Stimulated activated CD8-positive, alpha-beta memory T cell treated with anti-CD3 and anti-CD28 coated beads, Interleukin-12 subunit alpha, Interleukin-12 subunit beta, amount 100 ng/mL, for 4 hours (primary cell): ENCODE measurements around the gene PIK3R5.
"Not testable (repeated sequence)": the region's sequence is repeated elsewhere in the genome, so short reads cannot be mapped to it uniquely, and the experiment has no call there.

Source experiments
- DNase-seq: peaks from one replicate; pipeline ENCODE4 v3.0.0-alpha.2; 2020; ENCODE audit warnings: low read depth

PIK3R5 gene

DNA sequence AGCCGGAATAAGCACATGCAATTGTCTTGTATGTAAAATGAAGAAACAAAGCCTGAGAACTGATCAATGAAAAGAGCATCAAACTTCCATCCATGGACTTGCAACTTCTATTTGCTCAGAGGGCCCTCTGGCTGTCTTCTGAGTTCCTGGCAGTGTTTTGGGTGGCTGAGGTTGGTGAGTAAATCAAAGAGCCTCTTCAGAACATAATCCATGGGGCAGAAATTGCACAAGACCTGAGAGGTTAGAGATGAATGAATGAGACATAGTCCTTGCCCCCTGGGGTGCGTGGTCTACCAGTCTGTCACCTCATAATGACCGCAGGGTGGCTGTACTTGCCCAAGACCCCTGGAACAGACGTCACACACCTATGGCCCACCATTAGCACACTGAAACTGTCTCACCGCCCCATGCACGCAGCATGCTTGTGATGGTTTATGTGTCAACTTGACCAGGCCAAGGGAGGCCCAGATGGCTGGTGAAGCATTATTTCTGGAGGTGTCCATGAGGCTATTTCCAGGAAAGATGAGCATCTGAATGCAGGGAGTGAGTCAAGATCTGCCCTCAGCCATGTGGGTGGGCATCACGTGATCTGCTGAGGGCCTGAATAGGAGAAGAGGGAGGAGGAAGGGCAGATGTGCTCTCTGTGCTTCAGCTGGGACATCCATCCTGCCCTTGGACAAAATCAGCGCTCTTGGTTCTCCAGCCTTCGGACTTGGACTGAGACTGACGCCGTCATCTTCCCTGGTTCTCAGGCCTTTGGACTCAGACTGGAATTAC is 106.3 kb downstream of the PIK3R5 start:
- no peak for DNase-seq

DNA sequence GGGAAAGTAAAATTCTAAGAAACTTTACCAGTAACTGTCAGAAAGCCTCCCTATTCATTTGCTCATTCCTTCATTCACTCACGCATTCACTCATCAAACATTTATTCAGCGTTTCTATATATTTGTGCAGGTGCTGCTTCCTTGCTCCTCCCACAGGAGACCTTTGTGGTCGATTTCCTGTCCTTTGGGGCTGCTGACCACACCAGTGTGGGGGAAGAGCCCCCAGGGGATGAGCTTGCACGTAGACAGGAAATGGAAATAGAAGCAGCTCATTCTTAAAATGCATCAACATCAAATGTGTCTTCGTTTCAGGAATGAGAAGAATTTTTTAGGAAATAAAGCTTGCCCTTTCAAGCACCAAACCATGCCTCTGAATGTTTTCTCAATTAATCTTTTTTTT is 107.6 kb downstream of the PIK3R5 start:
- DNase-seq: no peak

DNA sequence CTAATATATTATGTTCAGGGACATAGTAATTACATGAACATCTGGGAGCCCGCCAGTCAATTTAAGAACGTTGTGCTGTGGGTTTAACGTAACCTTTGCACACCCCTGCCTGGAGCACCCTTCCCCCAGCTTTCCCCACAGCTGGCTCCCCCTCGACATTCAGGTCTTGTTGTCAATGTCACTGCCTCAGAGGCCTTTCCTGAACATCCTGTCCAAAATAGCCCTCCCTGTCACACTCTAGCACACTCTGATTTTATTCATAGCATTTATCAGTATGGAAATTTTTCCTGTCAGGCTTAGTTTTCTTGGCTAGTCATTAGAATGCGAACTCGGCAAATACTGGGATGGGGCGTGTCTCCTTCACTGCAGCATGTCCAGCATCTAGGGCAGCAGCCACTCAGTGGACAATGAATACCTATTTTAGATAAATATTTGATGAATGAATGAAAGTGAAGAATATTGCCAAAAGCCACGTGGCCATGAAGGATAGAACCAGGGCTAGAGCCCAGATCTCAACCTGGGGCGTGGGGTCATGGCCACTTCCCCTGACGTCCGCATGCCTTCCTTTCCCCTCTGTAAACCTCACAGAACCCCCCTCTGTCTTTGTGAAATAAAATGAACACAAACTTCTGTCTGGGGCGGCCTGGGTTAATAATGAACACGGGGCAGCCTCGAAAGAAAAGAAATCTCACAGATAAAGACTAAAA is 108.5 kb downstream of the PIK3R5 start:
- no peak for DNase-seq

DNA sequence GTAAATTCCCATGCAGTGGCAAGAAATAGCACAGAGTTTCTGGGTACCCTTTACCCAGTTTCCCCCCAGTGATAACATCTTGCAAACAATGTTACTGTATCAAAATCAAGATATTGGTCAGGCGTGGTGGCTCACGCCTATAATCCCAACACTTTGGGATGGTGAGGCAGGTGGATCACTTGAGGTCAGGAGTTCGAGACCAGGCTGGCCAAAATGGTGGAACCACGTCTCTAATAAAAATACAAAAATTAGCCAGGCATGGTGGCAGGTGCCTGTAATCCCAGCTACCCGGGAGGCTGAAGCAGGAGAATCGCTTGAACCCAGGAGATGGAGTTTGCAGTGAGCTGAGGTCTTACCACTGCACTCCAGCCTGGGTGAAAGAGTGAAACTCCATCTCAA is 109.3 kb downstream of the PIK3R5 start:
- DNase-seq: not testable (repeated sequence)

DNA sequence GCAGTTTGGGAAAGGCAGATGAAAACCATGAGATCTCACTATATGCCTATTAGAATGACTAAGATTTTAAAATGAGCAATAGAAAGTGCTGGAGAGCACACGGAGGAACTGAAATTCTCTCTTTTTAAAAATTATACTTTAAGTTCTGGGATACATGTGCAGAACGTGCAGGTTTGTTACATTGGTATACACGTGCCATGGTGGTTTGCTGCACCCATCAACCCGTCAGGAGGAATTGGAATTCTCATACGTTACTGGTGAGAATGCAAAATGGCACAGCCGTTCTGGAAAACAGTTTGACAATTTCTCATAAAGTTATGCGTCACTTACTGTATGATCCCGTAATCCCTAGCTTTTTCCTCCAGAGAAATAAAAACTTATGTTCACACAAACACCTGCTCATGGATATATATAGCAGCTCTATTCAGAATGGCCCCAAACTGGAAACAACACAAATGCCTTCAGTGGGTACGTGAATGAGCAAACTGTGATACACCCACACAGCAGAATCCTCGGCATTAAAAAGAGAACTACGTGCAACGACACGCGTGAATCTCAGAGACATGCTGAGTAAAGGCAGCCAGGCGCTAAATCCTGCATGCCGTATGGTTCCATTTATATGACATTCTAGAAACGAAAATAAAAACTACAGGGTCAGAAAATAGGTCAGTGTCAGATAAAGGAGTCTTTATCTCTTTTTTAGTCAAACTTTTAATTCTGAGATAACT is 109.9 kb downstream of the PIK3R5 start:
- no peak for DNase-seq

DNA sequence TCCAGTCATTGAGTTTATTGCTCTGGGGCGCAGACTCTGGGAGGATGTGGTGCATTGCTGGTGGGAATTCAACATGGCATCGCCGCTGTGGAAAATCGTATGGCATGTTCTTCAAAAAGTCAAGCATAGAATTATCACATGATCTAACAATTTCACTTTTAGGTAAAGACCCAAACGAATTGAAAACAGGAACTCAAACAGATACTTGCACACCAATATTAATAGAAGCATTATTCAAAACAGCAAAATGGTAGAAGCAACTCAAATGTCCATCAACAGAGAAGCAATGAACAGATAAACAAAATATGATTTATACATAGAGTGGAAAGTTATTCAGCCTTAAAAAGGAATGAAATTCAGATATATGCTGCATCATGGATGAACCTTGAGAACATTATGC is 113.9 kb downstream of the PIK3R5 start:
- DNase-seq: no peak

DNA sequence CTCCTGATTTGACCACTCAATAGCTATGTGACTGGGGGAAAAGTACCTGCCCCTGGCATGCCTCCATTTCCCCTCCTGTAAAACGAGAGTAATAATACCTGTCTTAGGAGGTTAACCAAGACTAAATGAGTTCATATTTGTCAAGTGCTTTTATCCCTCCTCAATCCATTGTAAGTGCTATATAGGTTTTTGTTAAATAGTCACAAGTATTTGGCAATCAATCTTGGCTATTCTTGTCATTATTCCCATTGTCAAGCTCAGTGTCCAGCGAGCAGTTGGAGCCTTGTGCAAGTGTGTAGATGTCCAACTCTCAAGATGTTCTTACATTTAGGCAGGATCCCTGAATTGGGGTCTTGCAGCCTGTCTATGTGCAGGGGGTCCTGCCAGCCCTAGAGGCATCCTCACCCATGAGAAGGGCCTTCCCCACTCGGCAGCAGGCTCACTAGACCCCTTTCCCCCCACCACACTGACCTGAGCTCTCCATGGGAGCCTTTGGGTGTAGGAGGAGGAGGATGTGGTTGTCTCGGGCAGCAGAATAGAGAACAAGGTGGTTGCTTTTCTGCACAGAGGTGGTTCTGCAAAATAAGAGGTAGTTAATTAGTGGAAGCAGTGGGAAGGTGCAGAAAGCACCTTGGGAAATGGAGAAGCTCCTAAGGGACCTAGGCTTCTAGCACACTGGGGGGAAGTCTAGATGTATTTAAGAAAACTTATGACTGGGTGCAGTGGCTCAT is 116.0 kb downstream of the PIK3R5 start:
- DNase-seq: no peak

DNA sequence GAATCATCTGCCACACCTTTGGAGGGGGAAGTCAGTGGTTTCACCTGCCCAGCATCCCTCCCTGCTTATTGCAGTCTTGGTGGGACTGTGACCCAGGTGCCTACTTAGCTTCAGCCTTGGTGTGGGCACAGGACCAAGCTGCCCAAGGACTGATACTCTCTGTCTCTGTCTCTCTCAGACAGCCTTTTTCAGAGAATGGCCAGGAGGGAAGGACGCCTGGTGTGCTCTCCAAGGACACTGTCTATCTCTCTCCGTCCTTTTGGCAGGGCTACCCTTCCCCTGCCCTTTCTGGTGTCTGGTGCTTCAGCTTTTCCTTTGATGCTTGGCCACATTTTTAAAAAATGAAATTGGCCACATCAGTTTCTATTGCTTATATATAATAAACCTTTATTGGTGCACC is 117.6 kb downstream of the PIK3R5 start:
- DNase-seq: no peak

DNA sequence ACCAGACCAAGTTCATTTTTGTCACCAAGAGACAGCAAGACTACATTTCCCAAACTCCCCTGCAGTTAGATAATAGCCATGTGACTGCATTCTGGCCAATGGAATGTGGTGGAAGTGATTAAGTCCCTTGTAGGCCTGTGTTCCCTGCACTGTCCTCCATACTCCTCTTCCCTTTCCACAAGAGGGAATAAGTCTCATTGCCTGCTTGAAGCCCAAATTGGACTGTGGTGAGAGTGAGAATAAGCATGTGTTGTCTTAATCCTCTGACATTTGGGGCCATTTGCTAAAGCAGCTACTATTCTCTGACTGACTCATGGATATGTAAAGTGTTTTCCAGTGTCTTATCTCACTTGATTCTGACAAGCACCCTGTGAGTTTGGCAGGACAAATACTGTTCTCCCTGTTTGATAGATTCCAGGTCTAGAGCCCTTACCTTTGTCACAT is 118.7 kb downstream of the PIK3R5 start:
- DNase-seq: no peak

DNA sequence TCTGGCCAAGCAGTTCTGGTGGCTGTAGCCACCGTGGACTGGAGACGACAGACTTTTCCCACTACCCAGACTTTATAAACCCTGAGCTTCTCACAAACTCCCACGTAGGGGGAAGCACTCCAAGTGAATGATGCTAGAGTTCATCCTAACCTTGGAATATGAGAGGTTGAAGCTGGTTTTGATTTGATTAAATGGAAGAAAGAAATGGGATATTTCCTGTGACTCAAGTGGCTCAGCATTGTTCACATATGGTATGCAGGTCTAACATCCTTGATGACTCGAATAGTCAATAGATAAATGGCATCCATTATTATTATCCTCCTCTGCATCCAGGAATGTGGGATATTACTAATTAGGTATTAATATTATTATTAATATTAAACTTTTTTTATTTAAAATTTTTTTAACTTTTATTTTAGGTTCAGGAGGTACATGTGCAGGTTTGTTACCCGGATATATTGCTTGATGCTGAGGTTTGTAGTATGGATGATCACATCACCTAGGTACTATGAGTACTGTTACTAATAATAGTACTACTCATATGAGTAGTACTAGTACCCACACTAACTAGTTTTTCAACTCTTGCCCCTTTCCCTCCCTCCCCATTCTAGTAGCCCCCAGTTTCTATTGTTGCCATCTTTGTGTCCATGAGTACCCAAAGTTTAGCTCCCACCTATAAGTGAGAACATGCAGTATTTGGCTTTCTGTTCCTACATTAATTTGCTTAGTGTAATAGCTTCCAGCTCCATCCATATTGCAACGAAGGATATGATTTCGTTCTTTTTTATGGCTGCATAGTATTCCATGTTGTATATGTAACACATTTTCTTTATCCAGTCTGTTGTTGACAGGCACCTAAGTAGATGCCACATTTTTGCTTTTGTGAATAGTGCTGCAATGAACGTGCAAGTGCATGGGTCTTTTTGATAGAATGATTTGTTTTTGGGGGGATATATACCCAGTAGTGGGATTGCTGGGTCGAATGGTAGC is 121.0 kb downstream of the PIK3R5 start:
- no peak for DNase-seq

DNA sequence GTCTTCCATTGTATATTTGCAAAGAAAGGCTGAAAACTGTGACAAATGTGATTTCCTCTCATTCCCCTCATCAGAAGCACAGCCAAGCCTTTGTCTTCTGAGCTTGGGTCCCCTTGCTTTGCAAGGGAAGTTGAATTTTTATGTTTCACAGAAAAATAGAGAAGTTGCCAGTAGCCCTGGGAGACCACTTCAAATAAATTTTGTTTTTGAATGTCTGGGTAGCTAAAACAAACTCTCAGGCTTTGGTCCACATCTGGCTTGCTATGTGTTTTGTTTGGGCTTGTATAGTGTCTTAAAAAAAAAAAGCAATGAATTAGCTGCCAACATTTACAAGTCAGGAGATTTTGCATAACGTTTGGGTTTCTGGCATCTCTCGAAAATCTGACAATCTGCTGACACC is 122.2 kb downstream of the PIK3R5 start:
- no peak for DNase-seq

DNA sequence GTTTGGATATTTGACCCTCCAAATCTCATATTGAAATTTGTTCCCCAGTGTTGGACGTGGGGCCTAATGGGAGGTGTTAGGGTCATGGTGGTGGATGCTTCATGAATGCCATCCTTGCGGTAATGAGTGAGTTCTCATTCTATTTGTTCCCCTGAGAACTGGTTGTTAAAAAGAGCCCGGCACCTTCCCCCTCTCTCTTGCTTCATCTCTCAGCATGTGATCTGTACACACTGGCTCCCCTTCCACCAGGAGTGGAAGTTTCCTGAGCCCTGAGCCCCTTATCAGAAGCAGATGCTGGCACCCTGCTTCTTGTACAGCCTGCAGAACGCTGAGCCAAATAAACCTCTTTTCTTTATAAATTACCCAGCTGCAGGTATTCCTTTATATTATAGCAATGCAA is 123.7 kb downstream of the PIK3R5 start:
- DNase-seq: no peak

DNA sequence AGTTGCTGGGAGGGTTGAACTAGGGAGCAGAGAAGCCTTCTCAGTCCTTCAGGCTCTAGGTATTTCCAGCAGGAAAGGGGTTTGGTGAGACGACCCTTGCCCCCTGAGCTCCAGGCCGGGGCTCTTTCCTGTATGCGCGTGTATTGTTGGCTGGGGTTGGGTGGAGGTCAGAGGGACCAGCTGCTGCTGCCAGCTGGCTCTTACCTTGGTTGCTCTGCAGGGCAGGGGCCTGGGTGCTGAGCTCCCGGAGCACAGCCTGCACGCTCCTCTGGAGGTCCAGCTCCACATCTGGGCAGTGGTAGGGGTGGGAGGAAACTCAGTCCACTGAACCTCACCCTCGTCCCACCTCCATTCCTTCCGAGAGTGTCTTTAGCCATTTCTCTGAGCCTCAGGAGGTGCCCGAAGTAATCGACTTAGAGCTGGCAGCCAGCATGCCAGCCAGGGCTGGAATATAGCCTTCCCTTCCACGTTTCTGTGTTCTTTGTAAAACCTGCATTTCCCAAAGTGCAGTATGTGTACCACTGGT is 126.0 kb downstream of the PIK3R5 start:
- no peak for DNase-seq

DNA sequence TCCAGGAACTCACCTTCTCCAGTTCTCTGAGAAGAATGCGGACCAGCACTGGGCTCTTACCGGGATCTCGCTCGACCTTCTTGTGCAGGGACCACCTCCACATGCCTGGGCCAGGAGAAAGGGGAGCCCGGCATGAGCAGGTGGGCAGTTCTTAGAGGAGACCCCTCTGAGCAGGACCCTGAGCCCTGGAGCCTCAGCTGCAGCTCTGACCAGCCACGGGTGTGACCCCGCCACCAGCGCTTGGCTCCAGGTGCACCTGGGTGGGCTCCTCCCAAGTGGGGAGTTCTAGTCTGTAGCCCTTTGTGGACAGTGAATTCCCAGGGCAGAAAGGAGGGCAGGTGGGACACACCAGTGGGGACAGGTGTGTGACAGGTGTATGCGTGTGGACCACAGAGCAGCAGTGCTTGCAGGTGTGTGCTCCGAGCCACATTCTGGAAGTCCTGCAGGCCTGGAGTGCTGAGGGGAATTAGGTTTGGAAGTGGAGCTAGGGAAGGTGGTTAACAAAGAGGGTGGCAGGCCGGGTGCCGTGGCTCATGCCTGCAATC is 126.9 kb downstream of the PIK3R5 start:
- no peak for DNase-seq

DNA sequence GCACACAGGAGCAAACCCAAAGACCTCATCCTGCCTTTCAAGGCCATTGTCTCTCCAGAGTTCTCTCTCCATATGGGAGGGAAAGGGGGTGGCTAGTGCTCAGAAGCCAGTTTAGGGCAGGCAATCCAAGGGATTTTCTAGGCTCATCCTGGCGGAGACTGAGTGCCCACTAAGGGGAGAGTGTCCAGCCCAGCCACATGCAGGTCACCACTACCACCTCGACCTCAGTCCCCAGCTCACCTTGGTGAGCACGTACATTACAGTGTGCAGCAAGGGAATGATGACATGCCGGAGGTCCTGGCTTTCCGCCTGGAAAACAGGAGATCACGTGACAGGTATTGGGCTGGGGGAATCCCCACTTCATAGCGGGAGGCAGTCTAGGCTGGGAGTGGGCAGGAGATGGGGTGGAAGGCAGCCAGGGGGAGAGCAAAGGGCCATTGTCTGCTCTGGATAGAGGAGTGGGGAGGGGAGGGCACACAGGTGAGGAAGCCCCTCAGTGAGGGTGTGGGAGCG is 127.9 kb downstream of the PIK3R5 start:
- no peak for DNase-seq

DNA sequence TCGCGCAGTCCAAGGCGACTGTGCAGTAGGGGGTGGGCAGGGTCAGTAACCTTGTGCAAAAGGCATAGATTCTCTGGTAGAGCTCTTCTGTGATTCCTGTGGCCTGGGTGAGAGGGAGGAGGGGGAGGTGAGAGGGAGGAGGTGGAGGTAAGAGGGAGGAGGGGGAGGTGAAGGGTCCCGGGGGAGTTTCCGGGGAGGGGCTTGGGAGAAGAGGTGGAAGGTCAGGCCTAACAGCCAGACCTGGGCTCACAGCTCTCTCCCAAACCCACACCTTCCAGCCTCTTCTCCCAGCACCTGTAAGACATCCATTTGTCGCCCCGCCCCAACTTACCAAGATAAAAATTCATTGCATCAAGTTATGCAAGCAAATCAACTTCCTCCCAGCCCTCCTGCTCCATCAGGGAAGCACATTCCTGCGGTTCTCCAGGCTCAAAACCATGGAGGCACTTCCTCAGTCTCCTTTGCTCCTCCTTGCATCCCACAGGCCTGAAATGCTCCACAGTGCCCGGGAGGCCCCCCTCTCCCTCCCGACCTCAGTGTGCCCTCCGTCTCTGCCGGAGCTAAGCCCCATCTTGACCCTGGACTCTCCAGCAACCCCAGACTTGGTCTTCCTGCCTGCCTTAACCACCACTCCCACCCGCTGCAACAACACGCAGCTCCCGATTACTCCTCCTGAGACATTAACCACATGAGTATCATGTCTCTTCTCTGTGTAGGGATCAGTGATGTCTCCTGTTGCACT is 128.5 kb downstream of the PIK3R5 start:
- DNase-seq: no peak

DNA sequence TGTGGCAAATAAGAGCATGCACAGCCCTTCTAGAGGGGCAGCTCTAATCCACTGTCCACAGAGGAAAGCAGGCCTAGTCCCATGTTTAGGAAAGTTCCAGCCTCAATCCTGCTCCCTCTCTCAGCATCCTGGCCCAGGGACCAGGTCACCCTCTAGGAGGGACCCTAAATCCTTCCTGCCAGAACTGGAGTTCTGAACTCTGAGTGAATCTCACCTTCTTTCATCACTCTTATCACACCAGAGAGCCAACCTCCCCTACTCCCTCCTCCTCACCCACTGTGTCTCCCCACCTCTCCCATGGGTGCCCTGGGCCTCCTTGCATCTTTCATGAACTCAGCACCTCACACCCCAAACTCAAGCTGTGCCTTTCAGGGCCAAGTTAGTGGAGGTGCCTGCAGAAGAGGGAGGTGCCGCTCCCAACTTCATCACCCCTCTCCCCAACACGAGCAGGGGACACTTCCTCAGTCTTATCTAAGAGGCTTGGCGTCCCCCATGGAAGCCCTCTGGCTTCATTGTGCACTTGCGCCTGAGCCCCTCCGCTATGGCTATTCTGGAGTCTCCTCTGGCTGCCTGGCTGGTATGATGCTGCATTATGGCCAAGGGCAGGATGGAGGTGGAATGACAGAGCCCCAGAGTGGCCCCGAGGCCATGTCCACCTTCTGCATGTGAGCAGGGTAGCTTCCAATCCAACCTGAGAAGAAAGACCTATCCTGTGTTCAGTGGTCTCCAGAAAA is 129.7 kb downstream of the PIK3R5 start:
- DNase-seq: no peak

DNA sequence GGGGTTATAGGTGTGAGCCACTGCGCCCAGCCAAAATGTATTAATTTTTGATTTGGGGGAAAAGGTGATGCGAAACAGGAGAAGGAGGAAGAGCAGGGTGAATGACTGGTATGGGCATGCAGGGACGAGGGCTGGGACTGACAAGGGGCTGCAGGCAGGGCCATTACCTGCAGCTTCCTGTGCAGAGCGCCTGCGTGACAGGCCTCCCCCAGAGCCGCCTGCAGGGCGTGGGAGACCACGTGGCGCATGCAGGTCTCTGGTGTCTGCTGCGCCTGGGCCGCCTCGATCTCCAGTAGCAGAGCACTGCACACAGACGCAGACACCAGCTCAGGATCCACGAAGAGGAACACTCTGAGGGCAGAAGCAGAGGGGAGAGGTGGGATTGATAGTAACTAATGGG is 130.4 kb downstream of the PIK3R5 start:
- DNase-seq: no peak
